Neural cell (in vitro differentiated cells): ENCODE measurements around the gene ZMAT5. TPM values are rescaled to one million over a fixed set of nuclear protein-coding genes. Genes with fewer than 3 reads are reported as not detected.

ENCODE experiments used
- H2AFZ ChIP-seq: fragments of 200-600, 300-800 bp; sonication (generic), shearing (Covaris generic); 2 replicates; pipeline ENCODE4 v1.6.0; 2014; ENCODE audit warnings: low read depth, mild to moderate bottlenecking, antibody characterized with exemption, low read length, moderate library complexity
- H3F3A ChIP-seq: fragments of 200-600 bp; shearing (Covaris generic); 2 replicates; pipeline ENCODE4 v1.6.1; 2016; ENCODE audit warnings: mild to moderate bottlenecking, moderate library complexity, mixed read lengths, antibody characterized with exemption, low read length; ENCODE audit not compliant: insufficient read depth, poor library complexity, severe bottlenecking
- H3K27ac ChIP-seq: fragments of 200-600, 300-800 bp; sonication (generic), shearing (Covaris generic); 2 replicates; pipeline ENCODE4 v1.5.1; 2014; ENCODE audit warnings: mild to moderate bottlenecking, low read length, moderate library complexity
- H3K27me3 ChIP-seq: fragments of 300-800, 200-600 bp; sonication (generic), shearing (Covaris generic); 2 replicates; pipeline ENCODE4 v1.6.0; 2014; ENCODE audit warnings: mild to moderate bottlenecking, low read depth, low read length, moderate library complexity; ENCODE audit not compliant: insufficient read depth
- H3K36me3 ChIP-seq: fragments of 300-800, 200-600 bp; sonication (generic), shearing (Covaris generic); 2 replicates; pipeline ENCODE4 v1.5.1; 2014; ENCODE audit warnings: mild to moderate bottlenecking, antibody characterized with exemption, low read length, moderate library complexity; ENCODE audit not compliant: insufficient read depth
- H3K4me2 ChIP-seq: fragments of 300-800, 200-600 bp; sonication (generic), shearing (Covaris generic); 2 replicates; pipeline ENCODE4 v1.6.0; 2014; ENCODE audit warnings: mild to moderate bottlenecking, low read length
- H3K4me3 ChIP-seq: fragments of 300-800, 200-600 bp; sonication (generic), shearing (Covaris generic); 2 replicates; pipeline ENCODE4 v1.5.1; 2014; ENCODE audit warnings: mild to moderate bottlenecking, low read length, moderate library complexity
- H3K79me2 ChIP-seq: fragments of 200-600 bp; shearing (Covaris generic); replicated peaks from 2 replicates; pipeline ENCODE4 v1.6.0; 2014; ENCODE audit warnings: mild to moderate bottlenecking, low read length, moderate library complexity; ENCODE audit not compliant: insufficient read depth
- H3K9ac ChIP-seq: fragments of 300-800, 200-600 bp; sonication (generic), shearing (Covaris generic); 2 replicates; pipeline ENCODE4 v1.6.1; 2016; ENCODE audit warnings: mild to moderate bottlenecking, low read length, mixed read lengths
- H3K9me2 ChIP-seq: fragments of 200-600 bp; shearing (Covaris generic); 2 replicates; pipeline ENCODE4 v1.6.1; 2016; ENCODE audit warnings: mild to moderate bottlenecking, low read length, mixed read lengths; ENCODE audit not compliant: insufficient read depth
- H3K9me3 ChIP-seq: fragments of 200-600, 300-800 bp; sonication (generic), shearing (Covaris generic); 2 replicates; pipeline ENCODE4 v1.6.1; 2016; ENCODE audit warnings: mild to moderate bottlenecking, mixed run types, low read length, moderate library complexity, mixed read lengths
- H4K20me1 ChIP-seq: fragments of 200-600 bp; shearing (Covaris generic); 2 replicates; pipeline ENCODE4 v1.6.1; 2016; ENCODE audit warnings: mild to moderate bottlenecking, mixed run types; ENCODE audit not compliant: insufficient read depth
- CTCF ChIP-seq: fragments of 450-650 bp; IDR thresholded peaks from 2 replicates; pipeline ENCODE4 v1.5.1; 2014; ENCODE audit warnings: antibody characterized with exemption, mild to moderate bottlenecking, moderate library complexity; ENCODE audit not compliant: poor library complexity, severe bottlenecking
- EP300 ChIP-seq: fragments of 450-650 bp; conservative IDR thresholded peaks from 2 replicates; pipeline ENCODE4 v1.6.1; 2014; ENCODE audit warnings: antibody characterized with exemption, mild to moderate bottlenecking, moderate library complexity; ENCODE audit not compliant: poor library complexity, severe bottlenecking
- EZH2 ChIP-seq: fragments of 200-600, 300-800 bp; shearing (Covaris generic), sonication (generic); IDR thresholded peaks from 2 replicates; pipeline ENCODE4 v1.6.1; 2014; ENCODE audit warnings: antibody characterized with exemption, low read length, borderline replicate concordance, mild to moderate bottlenecking; ENCODE audit not compliant: insufficient read depth, poor library complexity, severe bottlenecking
- MXI1 ChIP-seq: fragments of 450-650 bp; conservative IDR thresholded peaks from 2 replicates; pipeline ENCODE4 v1.6.1; 2014; ENCODE audit warnings: antibody characterized with exemption, mild to moderate bottlenecking; ENCODE audit not compliant: poor library complexity, severe bottlenecking
- POLR2AphosphoS5 ChIP-seq: IDR thresholded peaks from 2 replicates; pipeline ENCODE4 v1.6.1; 2012
- RAD21 ChIP-seq: fragments of 450-650 bp; conservative IDR thresholded peaks from 2 replicates; pipeline ENCODE4 v1.6.1; 2014; ENCODE audit warnings: antibody characterized with exemption, mild to moderate bottlenecking, moderate library complexity
- REST ChIP-seq: IDR thresholded peaks from 2 replicates; pipeline ENCODE4 v1.6.1; 2012; ENCODE audit warnings: borderline replicate concordance
- SMC3 ChIP-seq: fragments of 450-650 bp; conservative IDR thresholded peaks from 2 replicates; pipeline ENCODE4 v1.6.1; 2014; ENCODE audit warnings: antibody characterized with exemption, mild to moderate bottlenecking, moderate library complexity; ENCODE audit not compliant: poor library complexity
- TAF1 ChIP-seq: IDR thresholded peaks from 2 replicates; pipeline ENCODE4 v1.6.1; 2012; ENCODE audit warnings: low read depth
- polyA plus RNA-seq: library from polyadenylated mRNA; depleted of rRNA; stranded (reverse); fragments of >200 nt; gene quantifications from 2 replicates; pipeline ENCODE4 v1.2.3, GENCODE V29; 2014

Gene ZMAT5
- polyA plus RNA-seq, 1 donor from 2014 or later, result 54.9 TPM

GRCh38 chr22:29816128-29816527 lies 49.3 kb upstream of the ZMAT5 start:
- Histone ChIP-seq H3K9ac (no peak overlapping the region), H3K36me3 (peaks cover 19% of the 10 kb centered on the region), H3K9me3 (no peaks in the 10 kb centered on the region), H3K27ac (no peak overlapping the region), H2AFZ (no peak overlapping the region), H3K9me2 (no peaks in the 10 kb centered on the region), H3K79me2 (no peaks in the 10 kb centered on the region), H3K4me3 (no peak overlapping the region), H3K27me3 (no peaks in the 10 kb centered on the region), H3K4me2 (no peak overlapping the region), H3F3A (no peaks in the 10 kb centered on the region), H4K20me1 (no peaks in the 10 kb centered on the region)
- TF ChIP-seq CTCF (no peak), EP300 (no peak), REST (no peak)

GRCh38 chr22:29815580-29815979 lies 48.8 kb upstream of the ZMAT5 start:
- Histone ChIP-seq H3K9me3 (no peaks in the 10 kb centered on the region), H3K79me2 (no peaks in the 10 kb centered on the region), H3F3A (no peaks in the 10 kb centered on the region), H3K9me2 (no peaks in the 10 kb centered on the region), H3K4me2 (no peak overlapping the region), H3K27me3 (no peaks in the 10 kb centered on the region), H3K36me3 (peaks cover 19% of the 10 kb centered on the region), H3K27ac (no peak overlapping the region), H3K4me3 (no peak overlapping the region), H2AFZ (no peak overlapping the region), H4K20me1 (no peaks in the 10 kb centered on the region), H3K9ac (no peak overlapping the region)
- TF ChIP-seq CTCF (no peak), REST (no peak), TAF1 (no peak), EP300 (no peak), EZH2 (no peak), RAD21 (no peak), SMC3 (no peak), POLR2AphosphoS5 (no peak), MXI1 (no peak)
